HFFc6 (cell line): Measurements from ENCODE around the gene TRPV4. TPM values are rescaled to one million over a fixed set of nuclear protein-coding genes. Genes with fewer than 3 reads are reported as not detected.
A peak's percentile ranks its signal among the peaks of the same experiment; 100 is the strongest.

Experiments used
- DNase-seq: peaks from one replicate; pipeline ENCODE4 v3.0.0-alpha.2; 2018
- H3K27ac Mint-ChIP-seq: 2 replicates; pipeline ENCODE4 v1.8.0; 2020; ENCODE audit warnings: mild to moderate bottlenecking, mixed read lengths
- H3K27me3 Mint-ChIP-seq: 2 replicates; pipeline ENCODE4 v1.8.0; 2021; ENCODE audit warnings: mild to moderate bottlenecking, moderate library complexity, mixed read lengths; ENCODE audit not compliant: insufficient read depth
- H3K36me3 Mint-ChIP-seq: 2 replicates; pipeline ENCODE4 v1.8.0; 2021; ENCODE audit warnings: low read depth, mixed read lengths
- H3K4me1 Mint-ChIP-seq: 2 replicates; pipeline ENCODE4 v1.8.0; 2020; ENCODE audit warnings: low read depth, mixed read lengths
- H3K4me3 Mint-ChIP-seq: 2 replicates; pipeline ENCODE4 v1.8.0; 2020; ENCODE audit warnings: mild to moderate bottlenecking, moderate library complexity, mixed read lengths
- H3K9me3 Mint-ChIP-seq: 2 replicates; pipeline ENCODE4 v1.8.0; 2020; ENCODE audit warnings: mild to moderate bottlenecking, mixed read lengths
- CTCF ChIP-seq: fragments of 200-600 bp; sonication (generic); IDR thresholded peaks from 2 replicates; pipeline ENCODE4 v1.5.0; 2021; ENCODE audit warnings: antibody characterized with exemption, mild to moderate bottlenecking
- total RNA-seq, 6 experiments: library from RNA; stranded (reverse); fragmentation: NEBNext Ultra II Directional; extraction: Animal tissue kit (Norgen Biotek cat#: 25700); gene quantifications; 2 replicates in 1 of 6; 3 replicates in 5 of 6; pipeline ENCODE4 v1.2.3, GENCODE V29; 2021

The TRPV4 gene
- total RNA-seq, 6 experiments from 2014 or later = 1.6 to 2.5 (median 1.9) TPM

GRCh38 chr12:109773384-109774011 is 59.7 kb downstream of the TRPV4 start:
- Mint-ChIP-seq H3K4me3 (no peak overlapping the region; the same call in 1 of the 2 replicates), H3K27ac (no peak overlapping the region), H3K36me3 (no peaks in the 10 kb centered on the region), H3K27me3 (peaks cover 1% of the 10 kb centered on the region), H3K9me3 (no peaks in the 10 kb centered on the region), H3K4me1 (peaks cover 7% of the 10 kb centered on the region)
- no peak for DNase-seq
- no peak for TF ChIP-seq CTCF

- DNase-seq = no peak
- Mint-ChIP-seq H3K27ac (no peak overlapping the region), H3K36me3 (no peaks in the 10 kb centered on the region), H3K9me3 (no peaks in the 10 kb centered on the region), H3K4me3 (no peak overlapping the region), H3K4me1 (peaks cover 6% of the 10 kb centered on the region), H3K27me3 (peaks cover 1% of the 10 kb centered on the region)
- TF ChIP-seq CTCF = no peak
Measured at GRCh38 chr12:109772622-109773321, 60.4 kb downstream of the TRPV4 start.

- H3K36me3 Mint-ChIP-seq = no peaks in the 10 kb centered on the region
Measured at GRCh38 chr12:109771746-109772621, 61.2 kb downstream of the TRPV4 start.

GRCh38 chr12:109770861-109771670 is 62.1 kb downstream of the TRPV4 start:
- Mint-ChIP-seq H3K9me3 (no peaks in the 10 kb centered on the region), H3K4me3 (no peak overlapping the region), H3K27me3 (peaks cover 1% of the 10 kb centered on the region), H3K36me3 (no peaks in the 10 kb centered on the region), H3K27ac (no peak overlapping the region), H3K4me1 (no peaks in the 10 kb centered on the region; the same call in 1 of the 2 replicates)
- TF ChIP-seq CTCF = no peak
- DNase-seq = no peak

More at GRCh38 chr12:109771746-109772621, 61.2 kb downstream of the TRPV4 start:
- Mint-ChIP-seq H3K4me3 (no peak overlapping the region), H3K4me1 (no peaks in the 10 kb centered on the region; the same call in 1 of the 2 replicates), H3K27ac (no peak overlapping the region), H3K9me3 (no peaks in the 10 kb centered on the region), H3K27me3 (peaks cover 1% of the 10 kb centered on the region)
- TF ChIP-seq CTCF = peak; percentile 29; the same call in 1 of the 2 replicates
- DNase-seq = no peak
